HepG2 (cell line): ENCODE data around the gene CDH13. TPM values are rescaled to one million over a fixed set of nuclear protein-coding genes. Genes with fewer than 3 reads are reported as not detected.

ENCODE experiments used
- ATAC-seq: fragments of 200-7000 bp; cut with Tn5 transposase; 3 replicates; pipeline ENCODE4 v1.9.1; 2020; ENCODE audit warnings: mild to moderate bottlenecking, moderate library complexity
- BruUV-seq: library from RNA; stranded (reverse); fragments of 400-500 nt; replicated peaks from 2 replicates; lab custom pipeline; 2021; lab: Mats Ljungman, UMichigan
- CTCF ChIA-PET: fragments of 300-600 bp; formaldehyde crosslinking; extraction: SDS; loops from one replicate; lab custom pipeline; 2021; ENCODE audit warnings: low total read pairs, inconsistent platforms, low intra/inter-chr PET ratio; lab: Yijun Ruan, JAX
- POLR2A ChIA-PET: fragments of 350-600 bp; sonication (Branson Sonifier 250); formaldehyde crosslinking; loops from one replicate; lab custom pipeline; 2020; ENCODE audit warnings: antibody characterized with exemption, inconsistent platforms; lab: Yijun Ruan, JAX
- DNase-seq: peaks from one replicate; pipeline ENCODE4 v3.0.0-alpha.2; 2015; ENCODE audit warnings: low spot score
- FAIRE-seq: peaks from 3 replicates; lab custom pipeline; 2011; peaks lifted over from hg19 to GRCh38; lab: Jason Lieb, UNC
- H2AFZ ChIP-seq: one replicate; pipeline ENCODE4 v1.6.1; 2011; ENCODE audit warnings: low read length, inconsistent platforms
- H3K27ac ChIP-seq: fragments of 300-600 bp; 3 replicates; pipeline ENCODE4 v1.8.0; 2011; ENCODE audit warnings: mixed run types, mild to moderate bottlenecking, mixed read lengths, low read length, inconsistent platforms; ENCODE audit not compliant: insufficient read depth; ENCODE audit errors: extremely low read length
- H3K27me3 ChIP-seq, 2 experiments: fragments of 200-600 bp in 1 of 2; 2 replicates in 1 of 2; 3 replicates in 1 of 2; pipeline versions ENCODE4 v1.6.0 to v1.8.0; 2011; ENCODE audit warnings: low read length in 2 of 2, mild to moderate bottlenecking in 2 of 2, moderate library complexity in 2 of 2, inconsistent platforms in 1 of 2; ENCODE audit not compliant: insufficient read depth in 2 of 2, control insufficient read depth in 1 of 2
- H3K36me3 ChIP-seq, 2 experiments: fragments of 200-600 bp in 1 of 2; replicated peaks in 1 of 2; 2 replicates in 1 of 2; 3 replicates in 1 of 2; pipeline versions ENCODE4 v1.5.1 to v1.8.0; 2011; ENCODE audit warnings: low read length in 2 of 2, inconsistent platforms in 1 of 2; ENCODE audit not compliant: insufficient read depth in 2 of 2, control insufficient read depth in 1 of 2
- H3K4me1 ChIP-seq: 2 replicates; pipeline ENCODE4 v1.5.1; 2012; ENCODE audit warnings: low read length, inconsistent platforms; ENCODE audit not compliant: insufficient read depth
- H3K4me2 ChIP-seq: 2 replicates; pipeline ENCODE4 v1.6.0; 2011; ENCODE audit warnings: low read depth, low read length, inconsistent platforms
- H3K4me3 ChIP-seq, 3 experiments: fragments of 200-600 bp in 1 of 3; sonication (generic), shearing (Covaris generic) in 1 of 3; replicated peaks in 1 of 3; 2 replicates each; pipeline ENCODE4 v1.5.1; 2011 to 2016; ENCODE audit warnings: low read length in 3 of 3, inconsistent platforms in 2 of 3, low read depth in 2 of 3, mild to moderate bottlenecking in 2 of 3, control low read depth in 1 of 3, mixed read lengths in 1 of 3; ENCODE audit not compliant: insufficient read depth in 1 of 3
- H3K79me2 ChIP-seq: one replicate; pipeline ENCODE4 v1.6.1; 2011; ENCODE audit warnings: low read length, inconsistent platforms; ENCODE audit not compliant: insufficient read depth
- H3K9ac ChIP-seq: 2 replicates; pipeline ENCODE4 v1.6.0; 2011; ENCODE audit warnings: mild to moderate bottlenecking, low read depth, low read length, inconsistent platforms; ENCODE audit not compliant: insufficient read depth
- H3K9me3 ChIP-seq: 2 replicates; pipeline ENCODE4 v1.5.1; 2012; ENCODE audit warnings: mild to moderate bottlenecking, low read length
- H4K20me1 ChIP-seq: 2 replicates; pipeline ENCODE4 v1.6.0; 2011; ENCODE audit warnings: inconsistent platforms, mild to moderate bottlenecking, low read length, moderate library complexity; ENCODE audit not compliant: insufficient read depth
- MLLT10 ChIP-seq: sonication (generic); formaldehyde crosslinking; IDR thresholded peaks from 2 replicates; pipeline ENCODE4 v1.4.0; 2020; ENCODE audit warnings: missing genetic modification reagents
- RAD21 ChIP-seq: fragments of 450-650 bp; formaldehyde crosslinking; IDR thresholded peaks from 2 replicates; pipeline ENCODE4 v1.5.0; 2020; ENCODE audit warnings: mild to moderate bottlenecking
- SKI ChIP-seq: fragments of 450-650 bp; IDR thresholded peaks from one replicate; pipeline ENCODE4 v1.6.1; 2018; ENCODE audit warnings: mild to moderate bottlenecking; ENCODE audit not compliant: partially characterized antibody
- SMAD9 ChIP-seq: sonication (generic); formaldehyde crosslinking; IDR thresholded peaks from 2 replicates; pipeline ENCODE4 v1.5.1; 2020; ENCODE audit warnings: mild to moderate bottlenecking, missing genetic modification reagents
- SRSF9 ChIP-seq: fragments of 200-400 bp; formaldehyde crosslinking; IDR thresholded peaks from 2 replicates; pipeline ENCODE4 v1.6.1; 2018; ENCODE audit warnings: borderline replicate concordance, mild to moderate bottlenecking, low read depth, low read length; ENCODE audit not compliant: insufficient read depth, poor library complexity, severe bottlenecking
- TBL1XR1 ChIP-seq: fragments of 150-350 bp; IDR thresholded peaks from 2 replicates; pipeline ENCODE4 v1.6.1; 2014; ENCODE audit warnings: borderline replicate concordance, low read length; ENCODE audit not compliant: partially characterized antibody
- THAP8 ChIP-seq: sonication (generic); formaldehyde crosslinking; IDR thresholded peaks from 2 replicates; pipeline ENCODE4 v1.5.1; 2020; ENCODE audit warnings: missing genetic modification reagents, mild to moderate bottlenecking, borderline replicate concordance
- ZMAT3 ChIP-seq: sonication (generic); formaldehyde crosslinking; conservative IDR thresholded peaks from 2 replicates; pipeline ENCODE4 v1.7.0; 2021; ENCODE audit warnings: missing genetic modification reagents
- ZNF264 ChIP-seq: sonication (generic); formaldehyde crosslinking; IDR thresholded peaks from 2 replicates; pipeline ENCODE4 v1.4.0; 2020; ENCODE audit warnings: missing genetic modification reagents
- ZNF639 ChIP-seq: conservative IDR thresholded peaks from 2 replicates; pipeline ENCODE4 v1.6.1; 2018; ENCODE audit warnings: missing genetic modification reagents
- WGBS: methylation state at CpG from one replicate; pipeline ENCODE4 v1.1.6; 2017; ENCODE audit warnings: low lambda C conversion rate; 5-methylcytosine and 5-hydroxymethylcytosine counted together
- in situ Hi-C: cut with HindIII; loops from 2 replicates; pipeline ENCODE4 v1.10.0; 2017; ENCODE audit warnings: low pct_unique_long_range_greater_than_20kb; ENCODE audit not compliant: extremely low pct_ligation_motif_present
- intact Hi-C: fragments of 100-400 bp; cut with micrococcal nuclease; formaldehyde crosslinking; loops from one replicate; pipeline ENCODE4 v1.10.0; 2022; ENCODE audit not compliant: unreplicated experiment
- polyA plus RNA-seq, 8 experiments: library from polyadenylated mRNA; depleted of rRNA in 3 of 8; stranded (reverse) in 7 of 8; unstranded in 1 of 8; fragments of >200 nt; fragmentation: Illumina TruSeq in 4 of 8; extraction: Trizol in 4 of 8; gene quantifications; 2 replicates each; pipeline versions ENCODE4 v1.2.1 to v1.2.3, GENCODE V29; 2011 to 2016; ENCODE audit warnings: low read depth in 4 of 8, missing spikeins in 1 of 8, mixed read lengths in 1 of 8; ENCODE audit not compliant: insufficient read depth in 1 of 8
- total RNA-seq, 5 experiments: library from RNA; depleted of rRNA; stranded (reverse); fragments of >200 nt; fragmentation: Illumina TruSeq; extraction: Trizol; gene quantifications; 2 replicates each; pipeline ENCODE4 v1.2.3, GENCODE V29; 2016; ENCODE audit warnings: low read depth in 1 of 5

Gene CDH13
- total and polyA plus RNA-seq, 2 of the 13 experiments (the other 11 are each of a cell fraction or from before 2014, with no cell fraction given): not detected

- 27% methylated on average over 8 of the region's 12 CpGs for WGBS
- ChIA-PET CTCF (no interaction called here), POLR2A (no interaction called here)
- no peaks in the 10 kb centered on the region for H4K20me1 ChIP-seq
- no peak for FAIRE-seq
- H3K9ac ChIP-seq: no peak overlapping the region
- H3K9me3 ChIP-seq: no peaks in the 10 kb centered on the region
- no peaks in the 10 kb centered on the region for H3K79me2 ChIP-seq
- no peaks in the 10 kb centered on the region for H3K36me3 ChIP-seq
- ATAC-seq: no peak
- in situ Hi-C loops (no loop called here), intact Hi-C loops (no loop called here)
- H3K27me3 ChIP-seq: peaks cover 4 to 7% of the 10 kb centered on the region in 2 experiments; a peak in 2 of 5 replicates
- H2AFZ ChIP-seq: no peak overlapping the region
- H3K27ac ChIP-seq: no peak overlapping the region
- H3K4me1 ChIP-seq: no peaks in the 10 kb centered on the region
- DNase-seq: no peak
- BruUV-seq: no TSS peak
- TF ChIP-seq ZMAT3 (CRISPR knock-in tag) (no peak), RAD21 (CRISPR knock-in tag) (no peak), SRSF9 (no peak), TBL1XR1 (no peak), ZNF264 (CRISPR knock-in tag) (no peak), SKI (no peak), MLLT10 (no peak), THAP8 (no peak), ZNF639 (CRISPR knock-in tag) (no peak), SMAD9 (no peak)
- H3K4me3 ChIP-seq: no peak overlapping the region
- no peak overlapping the region for H3K4me2 ChIP-seq
Observed at GRCh38 chr16:83532634-83533033, 905.9 kb downstream of the CDH13 start.
